ENCODE measurements around the gene RAD51B.
"Not testable (repeated sequence)": the region's sequence is repeated elsewhere in the genome, so short reads cannot be mapped to it uniquely, and the experiment has no call there.

Gene RAD51B

GRCh38 chr14:68284333-68284732 is 464.8 kb downstream of the RAD51B start:
- TF ChIP-seq CTCF (IDR thresholded peaks at IDR 0.05; ENCODE audit: extremely low read depth, missing control alignments): no peak
- DNase-seq (ENCODE audit: low spot score): no peak

- DNase-seq (ENCODE audit: low spot score): no peak
- no peak for TF ChIP-seq CTCF (IDR thresholded peaks at IDR 0.05; ENCODE audit: extremely low read depth, missing control alignments)
Observed at GRCh38 chr14:68284834-68285233, 465.3 kb downstream of the RAD51B start.

- no peak for TF ChIP-seq CTCF (IDR thresholded peaks at IDR 0.05; ENCODE audit: extremely low read depth, missing control alignments)
- no peak for DNase-seq (ENCODE audit: low spot score)
Observed at GRCh38 chr14:68285421-68286179, 466.0 kb downstream of the RAD51B start.

- DNase-seq (ENCODE audit: low spot score): no peak
- TF ChIP-seq CTCF (IDR thresholded peaks at IDR 0.05; ENCODE audit: extremely low read depth, missing control alignments): no peak
Observed at GRCh38 chr14:68286667-68287066, 467.1 kb downstream of the RAD51B start.

- DNase-seq (ENCODE audit: low spot score): not testable (repeated sequence)
Observed at GRCh38 chr14:68289452-68289851, 469.9 kb downstream of the RAD51B start.

GRCh38 chr14:68291820-68292219 is 472.2 kb downstream of the RAD51B start:
- DNase-seq (ENCODE audit: low spot score): no peak
- no peak for TF ChIP-seq CTCF (IDR thresholded peaks at IDR 0.05; ENCODE audit: extremely low read depth, missing control alignments)

- no peak for DNase-seq (ENCODE audit: low spot score)
- TF ChIP-seq CTCF (IDR thresholded peaks at IDR 0.05; ENCODE audit: extremely low read depth, missing control alignments): no peak
Observed at GRCh38 chr14:68292441-68293215, 473.0 kb downstream of the RAD51B start.

Measured in GM20000 (cell line).